Mononuclear cell (primary cell): ENCODE measurements around the gene SYT15. TPM values are rescaled to one million over a fixed set of nuclear protein-coding genes. Genes with fewer than 3 reads are reported as not detected.

Experiments used
- H3K27me3 ChIP-seq: 2 replicates; pipeline ENCODE4 v1.6.0; 2011; ENCODE audit warnings: low read length, control low read depth; ENCODE audit not compliant: insufficient read depth
- H3K4me1 ChIP-seq: 2 replicates; pipeline ENCODE4 v1.5.1; 2011; ENCODE audit warnings: mild to moderate bottlenecking, low read length, control low read depth; ENCODE audit not compliant: insufficient read depth
- H3K4me3 ChIP-seq: 2 replicates; pipeline ENCODE4 v1.5.1; 2011; ENCODE audit warnings: mild to moderate bottlenecking, low read length, moderate library complexity
- H3K9me3 ChIP-seq: 2 replicates; pipeline ENCODE4 v1.5.1; 2011; ENCODE audit warnings: low read depth, mild to moderate bottlenecking, control low read depth, low read length
- total RNA-seq: library from RNA; depleted of rRNA; stranded (reverse); fragments of >200 nt; gene quantifications from one replicate; pipeline ENCODE4 v1.2.3, GENCODE V29; 2012

SYT15 gene
- total RNA-seq, 1 donor, result 0.10 TPM

DNA sequence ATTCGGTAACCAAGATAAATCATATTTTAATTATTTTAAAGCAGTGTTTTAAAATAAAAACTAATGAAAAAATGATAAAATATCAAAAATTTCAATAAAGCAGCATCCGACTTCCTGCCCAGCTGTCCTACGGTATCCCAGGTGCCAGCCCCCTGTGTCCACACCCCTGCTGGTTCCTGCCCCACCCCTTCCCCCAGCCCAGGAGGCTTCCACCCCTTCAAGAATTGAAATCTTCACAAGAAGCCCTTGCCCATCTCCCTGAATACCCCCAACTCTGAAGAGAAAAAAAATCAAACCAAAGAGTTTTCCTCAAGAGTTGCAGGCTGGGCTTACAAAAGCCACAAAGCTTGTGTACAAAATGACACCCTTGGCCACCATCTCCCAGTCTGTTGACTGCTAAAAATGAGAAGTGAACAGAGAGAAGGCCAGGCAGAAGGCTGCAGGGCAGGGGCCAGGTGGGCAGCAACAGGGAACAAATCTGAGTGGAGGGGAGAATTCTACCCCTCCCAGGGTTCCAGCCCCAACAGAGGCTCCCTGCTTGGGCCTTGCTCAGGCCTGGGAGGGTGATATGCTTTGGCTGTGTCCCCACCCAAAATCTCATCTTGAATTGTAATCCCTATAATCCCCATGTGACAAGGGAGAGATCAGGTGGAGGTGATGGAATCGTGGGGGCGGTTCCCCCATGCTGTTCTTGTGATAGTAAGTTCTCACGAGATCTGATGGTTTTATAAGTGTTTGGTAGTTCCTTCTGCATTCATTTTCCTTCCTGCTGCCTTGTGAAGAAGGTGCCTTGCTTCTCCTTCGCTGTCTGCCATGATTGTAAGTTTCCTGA is 37.0 kb upstream of the SYT15 start:
- H3K27me3 ChIP-seq, result peaks cover 45% of the 10 kb centered on the region
- H3K4me1 ChIP-seq, result no peaks in the 10 kb centered on the region
- no peak overlapping the region for H3K4me3 ChIP-seq
- no peaks in the 10 kb centered on the region for H3K9me3 ChIP-seq

DNA sequence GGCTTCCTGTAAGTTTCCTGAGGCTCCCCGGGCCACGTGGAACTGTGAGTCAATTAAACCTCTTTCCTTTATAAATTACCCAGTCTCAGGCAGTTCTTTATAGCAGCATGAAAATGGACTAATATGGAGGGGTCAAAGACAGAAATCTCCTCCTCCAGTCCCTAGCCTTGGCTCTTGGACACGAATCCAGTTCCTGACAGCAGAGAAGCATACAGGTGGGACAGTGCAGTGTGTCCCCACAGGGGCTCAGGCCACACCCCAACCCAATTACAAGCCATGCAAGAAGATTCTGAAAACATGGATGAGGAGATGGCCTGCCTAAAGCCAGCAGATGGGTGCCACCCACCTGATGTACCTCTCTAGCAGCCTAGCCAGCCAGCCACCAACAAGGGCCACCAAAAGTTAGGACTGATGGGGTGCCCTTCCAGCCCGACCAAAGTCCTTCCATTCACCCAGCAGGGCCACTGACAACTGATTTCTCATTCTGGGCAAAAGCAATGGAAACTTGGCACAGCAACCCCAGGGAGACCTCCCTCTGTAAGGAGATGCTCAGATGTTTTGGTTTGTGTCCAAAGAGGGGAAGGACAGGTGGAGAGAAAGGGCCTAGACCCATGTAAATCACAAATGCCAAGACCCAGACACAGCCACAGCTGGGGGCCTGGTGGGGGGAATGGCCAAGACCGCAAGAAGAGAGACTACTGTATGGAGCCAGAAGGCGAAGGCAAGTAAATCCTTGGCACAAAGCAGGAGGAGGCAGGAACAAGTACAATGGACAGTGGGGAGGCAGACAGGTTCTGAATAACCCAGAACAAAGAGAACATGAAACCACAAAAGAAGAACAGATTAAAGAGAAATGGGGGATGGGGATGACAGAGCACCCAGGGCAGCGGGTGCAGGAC is 36.1 kb upstream of the SYT15 start:
- H3K27me3 ChIP-seq, result peaks cover 37% of the 10 kb centered on the region
- H3K9me3 ChIP-seq, result no peaks in the 10 kb centered on the region
- no peak overlapping the region for H3K4me3 ChIP-seq
- no peaks in the 10 kb centered on the region for H3K4me1 ChIP-seq

DNA sequence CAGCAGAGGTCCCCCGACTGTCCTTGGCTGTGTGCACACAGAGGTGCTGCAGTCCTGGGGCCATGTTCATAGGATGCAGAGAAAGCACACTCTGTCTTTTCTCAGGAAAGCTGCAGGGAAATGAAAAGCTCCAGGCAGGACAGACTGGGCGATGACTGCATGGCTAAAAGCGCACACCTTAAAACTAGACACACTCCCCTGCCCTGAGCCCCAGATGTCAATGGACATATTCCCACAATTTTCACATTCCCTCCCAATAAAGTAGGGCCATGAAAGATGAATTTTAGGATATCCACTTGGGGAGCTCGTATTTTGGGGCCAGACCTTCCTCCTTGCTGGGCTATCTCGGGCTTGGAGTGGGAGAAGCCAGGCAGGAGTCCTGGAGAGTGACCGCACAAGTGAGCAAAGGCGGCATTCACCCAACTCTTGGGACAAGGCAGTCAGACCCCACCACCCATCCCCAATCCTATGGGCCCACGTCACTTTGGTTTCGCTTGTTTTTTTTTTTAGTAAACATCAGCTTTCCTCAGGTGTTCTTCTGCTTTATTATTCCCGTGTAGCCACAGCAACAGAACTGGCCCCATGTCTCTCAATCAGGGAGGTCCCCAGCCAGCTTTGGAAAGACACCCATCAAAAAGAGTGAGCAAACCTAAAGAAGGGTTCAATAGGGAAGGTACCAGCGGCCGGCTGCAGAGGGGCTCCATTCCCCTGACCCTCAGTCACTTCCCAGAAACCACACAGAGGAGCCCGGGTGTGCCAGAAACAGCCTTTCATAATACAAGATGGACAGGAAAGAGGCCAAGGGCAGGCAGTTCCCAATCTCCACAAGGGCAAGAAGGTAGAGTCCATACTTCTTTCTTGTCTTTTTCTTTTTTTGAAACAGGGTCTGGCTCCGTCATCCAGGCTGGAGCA is 35.2 kb upstream of the SYT15 start:
- Histone ChIP-seq H3K9me3 (no peaks in the 10 kb centered on the region), H3K4me1 (no peaks in the 10 kb centered on the region), H3K4me3 (no peak overlapping the region), H3K27me3 (peaks cover 30% of the 10 kb centered on the region)

DNA sequence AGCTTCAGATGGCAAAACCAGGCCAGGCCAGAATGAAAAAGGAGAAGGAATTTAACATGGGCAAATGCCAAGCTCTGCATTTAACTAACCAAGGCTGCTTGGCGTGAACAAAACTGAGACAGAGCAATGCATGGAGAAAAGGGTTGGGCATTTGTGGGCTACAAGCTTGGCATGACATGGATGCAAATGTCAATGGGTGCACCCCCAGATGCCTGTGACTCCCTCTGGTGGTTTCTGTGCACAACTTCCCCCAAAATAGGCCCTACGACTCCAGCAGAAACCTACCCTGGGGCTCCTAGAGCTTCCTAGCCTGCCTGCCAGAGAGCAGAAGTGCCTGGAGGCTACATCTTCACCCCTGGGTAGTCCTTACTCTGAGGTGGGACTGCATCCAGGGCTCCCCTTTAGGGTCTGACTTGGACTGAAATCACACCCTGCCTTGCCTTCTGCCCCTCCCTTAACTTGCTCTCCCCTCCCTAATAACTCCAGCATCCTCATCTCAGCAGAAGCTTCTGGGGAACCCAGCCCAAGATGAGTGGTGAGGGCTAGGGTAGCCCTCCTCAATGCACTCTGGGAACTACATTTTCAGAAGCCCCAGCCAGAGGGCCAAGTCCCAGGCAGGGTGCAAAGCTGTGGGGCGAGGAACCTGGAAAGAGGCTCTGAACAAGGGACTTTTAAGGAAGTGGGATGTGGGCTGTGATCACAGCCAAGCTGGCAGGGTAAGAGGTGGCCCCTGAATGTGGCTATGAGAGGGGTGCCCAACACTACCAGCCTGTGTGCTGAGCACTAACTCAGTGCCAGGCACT is 33.7 kb upstream of the SYT15 start:
- no peak overlapping the region for H3K4me3 ChIP-seq
- H3K27me3 ChIP-seq, result peaks cover 15% of the 10 kb centered on the region
- no peaks in the 10 kb centered on the region for H3K9me3 ChIP-seq
- H3K4me1 ChIP-seq, result no peaks in the 10 kb centered on the region

DNA sequence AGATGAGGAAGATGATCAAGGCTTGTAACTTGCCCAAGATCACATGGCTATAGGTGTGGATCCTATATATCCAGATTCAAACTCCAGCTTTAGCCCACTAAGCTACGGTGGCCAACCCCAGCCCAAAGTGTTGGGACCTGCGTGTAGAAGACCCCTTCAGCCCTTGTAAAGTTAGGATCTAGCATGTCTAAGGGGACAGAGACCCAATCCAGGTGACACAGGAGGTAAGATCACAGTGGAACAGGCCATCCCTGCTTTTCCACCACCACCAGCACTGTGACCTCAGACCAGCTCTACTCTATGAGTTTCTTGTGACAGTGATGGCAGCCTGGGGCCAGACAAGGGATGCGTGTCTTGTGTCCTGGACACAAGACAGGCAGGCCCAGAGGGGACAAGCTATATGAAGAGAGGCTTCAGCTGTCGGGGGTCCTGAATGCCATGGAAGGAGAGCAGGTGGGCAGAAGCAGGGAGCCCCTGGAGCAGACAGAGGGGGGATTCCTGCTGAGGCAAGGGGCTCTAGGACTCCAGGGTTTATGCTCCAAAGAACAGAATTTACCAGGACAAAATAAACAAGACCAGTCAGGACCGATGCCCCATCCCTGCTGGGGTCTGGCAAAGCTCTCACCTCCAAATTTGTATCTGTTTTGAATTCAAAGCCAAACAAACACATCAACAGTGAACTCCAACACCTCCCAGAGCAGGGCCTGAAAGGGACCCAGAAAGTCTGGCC is 32.9 kb upstream of the SYT15 start:
- Histone ChIP-seq H3K4me3 (no peak overlapping the region), H3K9me3 (no peaks in the 10 kb centered on the region), H3K27me3 (peaks cover 7% of the 10 kb centered on the region), H3K4me1 (no peaks in the 10 kb centered on the region)

DNA sequence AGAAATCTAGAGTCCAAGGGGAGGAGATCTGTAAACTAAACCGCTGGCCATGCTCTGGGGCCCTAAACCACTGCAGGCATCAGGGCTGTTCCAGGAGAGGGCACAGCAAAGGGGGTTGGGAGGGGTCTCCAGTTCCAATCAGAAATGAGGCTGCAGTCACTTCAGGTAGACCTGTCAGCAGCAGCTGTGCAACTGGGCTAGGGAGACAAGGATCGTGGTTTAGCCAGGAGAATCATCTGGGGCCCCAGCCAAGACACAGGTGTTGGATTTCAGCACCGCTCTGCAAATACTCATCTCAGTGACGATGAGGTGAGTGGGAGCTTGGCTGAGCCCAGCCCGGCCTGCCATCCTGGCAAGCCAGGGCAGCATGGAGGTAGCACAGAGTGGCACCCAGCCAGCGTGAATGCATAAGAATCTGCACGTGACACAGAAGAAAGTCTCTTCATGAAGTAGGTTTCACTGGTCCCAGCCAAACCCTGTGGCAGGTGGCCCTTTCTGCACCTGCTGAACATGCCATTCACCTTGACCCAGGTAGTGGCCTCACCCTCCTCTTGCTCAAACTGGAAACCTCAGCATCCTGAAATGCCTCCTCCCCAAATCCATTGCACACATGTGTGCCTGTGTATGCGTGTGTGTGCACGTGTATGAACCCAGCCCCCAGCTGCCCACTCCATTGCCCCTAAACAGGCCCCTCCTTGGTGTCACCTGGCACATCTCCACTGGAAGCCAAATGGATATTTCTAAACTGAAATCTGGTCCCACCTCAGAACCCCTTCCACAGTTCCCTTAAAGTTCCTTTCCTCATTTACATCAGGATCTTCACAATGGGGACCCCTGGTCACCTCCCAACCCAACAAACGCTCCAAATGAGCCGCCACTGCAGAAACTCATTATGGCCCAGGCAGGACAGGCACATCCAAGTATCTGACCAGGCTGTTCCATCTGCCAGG is 32.1 kb upstream of the SYT15 start:
- H3K4me1 ChIP-seq, result no peaks in the 10 kb centered on the region
- peaks cover 4% of the 10 kb centered on the region for H3K27me3 ChIP-seq
- no peak overlapping the region for H3K4me3 ChIP-seq
- H3K9me3 ChIP-seq, result no peaks in the 10 kb centered on the region

DNA sequence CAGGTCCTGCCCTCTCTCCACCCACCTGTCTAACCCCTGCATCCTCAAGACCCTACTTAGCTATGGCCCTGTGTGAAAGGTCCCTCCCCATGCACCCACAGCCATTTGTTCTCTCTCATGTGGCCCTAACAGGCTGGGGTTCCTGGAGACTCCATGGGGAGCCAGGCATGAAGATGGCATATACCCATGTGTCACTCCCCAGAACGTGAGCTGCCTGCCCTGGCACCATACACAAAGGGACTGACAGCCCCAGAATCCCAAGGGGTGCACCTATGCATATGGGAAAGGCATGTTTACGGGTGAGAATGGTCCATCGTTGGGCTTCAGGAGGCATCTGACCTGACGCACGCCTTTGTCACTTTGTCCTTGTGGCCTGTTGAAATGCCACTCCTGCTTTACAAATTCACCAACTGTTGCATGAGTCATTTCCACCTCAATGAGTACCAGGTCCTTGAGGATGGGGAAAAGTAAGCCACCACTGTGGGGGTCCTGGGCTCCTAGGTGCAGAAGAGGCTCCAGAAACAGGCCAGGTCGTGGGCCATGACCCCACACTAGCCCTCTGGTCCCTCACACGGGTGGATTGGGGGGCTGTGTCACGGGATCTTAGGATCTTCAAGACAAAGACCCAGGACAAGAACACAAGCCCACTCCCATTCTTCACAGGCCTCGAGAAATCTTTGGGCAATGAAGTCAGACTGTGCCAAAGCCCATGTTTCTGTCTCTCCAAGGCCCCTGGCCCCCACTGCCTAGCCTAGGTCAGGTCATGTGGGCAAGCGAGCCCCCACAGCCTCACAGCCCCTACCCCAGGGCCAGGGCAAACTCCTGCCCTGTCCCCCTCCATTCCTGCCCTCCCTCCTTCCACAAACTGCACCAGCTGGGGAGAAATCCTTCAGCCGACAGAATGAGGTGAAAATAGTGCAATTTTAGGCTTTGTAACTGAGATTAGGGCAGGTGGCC is 31.1 kb upstream of the SYT15 start:
- Histone ChIP-seq H3K4me1 (no peaks in the 10 kb centered on the region), H3K27me3 (no peaks in the 10 kb centered on the region), H3K9me3 (no peaks in the 10 kb centered on the region), H3K4me3 (no peak overlapping the region)

DNA sequence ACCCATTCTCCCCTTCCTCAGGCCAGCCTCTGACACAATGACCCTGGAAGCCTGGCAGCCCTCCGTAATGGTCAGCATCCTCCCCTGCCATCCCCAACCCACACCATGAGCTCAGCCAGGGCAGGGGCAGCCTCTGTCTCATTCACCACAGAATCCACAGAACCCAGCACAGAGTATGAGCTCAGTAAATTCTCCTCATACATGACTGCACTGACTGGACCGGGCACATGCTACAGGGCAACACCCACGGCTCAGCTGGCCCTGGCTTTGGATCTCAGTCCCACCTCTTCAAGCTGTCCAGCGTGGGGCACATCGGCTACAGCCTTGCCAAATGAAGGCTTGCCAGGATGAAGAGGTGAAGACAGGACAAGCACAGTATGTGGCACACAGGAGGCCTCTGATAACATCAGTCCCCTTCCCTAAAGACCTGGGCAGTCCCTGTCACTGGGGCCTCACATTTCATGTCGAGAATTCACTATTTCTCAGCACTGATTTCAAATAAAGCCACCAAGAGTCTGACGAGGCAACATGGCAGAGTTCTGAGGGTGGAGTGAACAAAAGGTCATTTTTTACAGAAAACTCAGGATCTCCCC is 30.3 kb upstream of the SYT15 start:
- H3K4me3 ChIP-seq, result no peak overlapping the region
- no peaks in the 10 kb centered on the region for H3K9me3 ChIP-seq
- H3K27me3 ChIP-seq, result no peaks in the 10 kb centered on the region
- no peaks in the 10 kb centered on the region for H3K4me1 ChIP-seq

DNA sequence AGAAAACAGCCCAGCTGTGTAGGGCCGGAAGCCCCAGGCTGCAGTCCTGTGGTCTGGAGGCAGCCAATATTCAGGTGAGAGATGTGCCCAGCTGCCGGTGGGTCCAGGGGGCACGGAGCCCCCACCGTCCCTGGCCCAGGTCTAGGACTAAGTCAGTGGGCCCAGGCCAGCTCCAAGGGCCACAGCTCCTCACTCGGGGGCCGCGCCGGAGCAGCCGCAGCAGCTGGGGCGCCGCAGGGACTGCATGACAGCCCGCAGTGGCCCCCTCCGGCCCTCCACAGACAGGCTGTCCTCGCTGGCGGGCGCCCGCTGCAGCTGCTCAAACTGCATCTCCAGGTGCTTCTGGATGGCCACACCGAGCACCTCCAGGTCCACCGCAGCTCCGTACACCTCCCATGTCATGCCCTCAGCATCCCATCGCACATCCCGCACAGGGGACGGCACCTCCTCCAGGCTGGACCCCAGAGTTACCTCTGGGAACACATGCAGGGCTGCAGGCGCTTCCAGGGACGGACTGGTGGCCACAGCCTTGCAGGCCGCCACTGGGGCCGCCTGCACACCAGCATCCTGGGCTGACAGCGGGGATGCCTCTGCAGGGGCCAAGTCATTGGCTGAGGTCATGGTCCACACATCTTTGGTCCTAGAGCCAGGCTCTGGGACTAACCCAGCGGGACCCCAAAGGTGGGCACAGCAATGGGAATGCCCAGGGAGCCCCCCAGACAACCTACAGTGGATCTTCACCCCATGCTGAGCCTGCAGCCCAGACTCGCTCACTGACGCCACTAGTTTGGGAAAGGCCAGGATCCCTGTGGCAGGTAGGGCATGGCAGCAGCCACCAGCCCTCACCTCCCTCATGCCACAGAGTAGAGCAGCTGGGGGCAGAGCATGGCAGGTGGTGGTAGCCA is 29.5 kb upstream of the SYT15 start:
- Histone ChIP-seq H3K4me1 (no peaks in the 10 kb centered on the region), H3K4me3 (no peak overlapping the region), H3K27me3 (peaks cover under 1% of the 10 kb centered on the region), H3K9me3 (no peaks in the 10 kb centered on the region)

DNA sequence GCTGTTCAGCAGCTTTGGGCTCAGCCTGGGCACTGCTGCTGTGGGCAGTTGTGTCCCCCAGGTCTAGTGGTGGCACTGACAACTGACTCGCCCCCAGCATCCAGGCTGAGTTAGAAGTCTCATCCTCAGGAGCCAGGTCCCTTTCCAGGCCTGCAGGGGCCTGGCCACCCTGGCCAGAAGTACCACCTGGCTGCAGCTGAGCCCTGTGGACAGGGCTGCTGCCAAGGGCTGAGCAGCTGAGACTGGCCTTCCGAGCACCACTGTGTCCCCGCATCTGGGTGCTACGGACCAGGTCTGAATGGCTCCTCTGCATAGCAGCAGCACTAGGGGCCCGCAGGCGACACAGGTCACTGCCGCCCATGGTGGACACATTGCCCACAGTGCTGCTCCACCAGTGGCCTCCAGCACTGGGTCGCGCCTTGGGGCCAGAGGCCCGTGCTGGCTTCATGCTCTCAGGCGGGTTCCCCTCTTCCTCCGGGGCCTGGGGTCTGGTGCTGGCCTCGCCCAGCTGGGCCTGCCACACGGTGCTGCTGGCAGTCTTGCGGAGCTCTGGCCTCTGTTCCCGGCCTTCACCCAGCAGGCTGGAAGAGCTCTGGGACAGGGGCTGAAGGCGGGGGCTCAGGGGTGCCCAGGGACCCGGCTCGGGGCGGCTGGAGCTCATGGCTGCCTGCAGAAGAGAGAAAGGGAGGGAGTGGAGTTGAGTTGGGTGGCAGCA is 28.7 kb upstream of the SYT15 start:
- Histone ChIP-seq H3K9me3 (no peaks in the 10 kb centered on the region), H3K4me1 (no peaks in the 10 kb centered on the region), H3K27me3 (peaks cover 6% of the 10 kb centered on the region), H3K4me3 (no peak overlapping the region)
